HG02970 (cell line): Measurements from ENCODE around the gene ZNF761.

Experiments used
- ATAC-seq: cut with Tn5 transposase; IDR thresholded peaks from one replicate; pipeline ENCODE4 v1.9.1; 2021; ENCODE audit warnings: mild to moderate bottlenecking, moderate library complexity, moderate number of reproducible peaks; ENCODE audit not compliant: unreplicated experiment, low FRiP score

The ZNF761 gene

DNA sequence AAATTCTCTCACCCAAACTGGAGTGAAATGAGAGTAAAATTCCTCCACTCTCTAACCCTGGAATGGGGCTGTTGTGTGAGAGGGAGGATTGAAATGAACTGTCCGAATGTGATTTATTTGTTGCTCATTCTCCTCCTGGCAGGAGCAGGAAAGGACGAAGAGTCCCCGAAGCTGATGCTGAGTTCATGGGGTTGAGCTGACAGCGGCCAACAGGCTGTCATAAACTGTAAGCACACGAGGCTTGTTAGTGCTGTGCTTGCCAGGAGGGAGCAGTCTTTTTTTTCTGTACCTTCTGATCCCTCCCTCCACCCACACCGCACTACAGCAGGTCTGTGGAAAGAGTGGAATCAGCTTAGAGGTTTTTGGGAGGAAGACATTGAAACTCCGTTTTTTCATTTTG is 73.1 kb downstream of the ZNF761 start:
- ATAC-seq: no peak

DNA sequence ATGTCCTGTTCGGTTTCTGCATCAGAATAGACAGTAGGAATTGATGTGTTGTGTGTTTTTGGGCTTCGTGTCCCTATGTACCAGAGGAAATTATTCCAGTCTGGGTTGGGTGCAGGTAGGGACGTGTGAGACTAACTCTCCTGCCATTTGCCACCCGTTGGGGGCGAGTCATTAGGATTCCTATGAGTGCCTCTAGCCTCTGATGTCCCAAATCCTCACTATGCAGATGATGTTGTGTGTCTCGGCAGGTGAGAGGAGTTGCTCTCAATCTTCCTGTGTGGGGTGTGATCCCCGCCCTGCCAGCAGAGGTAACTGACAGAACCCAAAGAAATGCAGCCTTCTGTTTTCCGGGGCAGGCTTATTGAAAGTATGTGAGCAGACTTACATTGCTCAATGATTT is 74.9 kb downstream of the ZNF761 start:
- no peak for ATAC-seq
